MM.1S (cell line): ENCODE results near the gene LRWD1.

Experiments
- DNase-seq: peaks from one replicate; pipeline ENCODE4 v3.0.0-alpha.2; 2015
- H2AFZ ChIP-seq: fragments of 300-600 bp; sonication (generic); 2 replicates; pipeline ENCODE4 v1.6.0; 2016; ENCODE audit warnings: antibody characterized with exemption, low read length
- H3F3A ChIP-seq: fragments of 300-600 bp; sonication (generic); 2 replicates; pipeline ENCODE4 v1.6.1; 2016; ENCODE audit warnings: mild to moderate bottlenecking, antibody characterized with exemption, low read length, moderate library complexity, mixed read lengths; ENCODE audit not compliant: insufficient read depth
- H3K27ac ChIP-seq: fragments of 300-600 bp; sonication (generic); 2 replicates; pipeline ENCODE4 v1.5.1; 2016; ENCODE audit warnings: mild to moderate bottlenecking, low read length
- H3K27me3 ChIP-seq: fragments of 300-600 bp; sonication (generic); replicated peaks from 2 replicates; pipeline ENCODE4 v1.6.0; 2016; ENCODE audit warnings: low read length; ENCODE audit not compliant: insufficient read depth
- H3K36me3 ChIP-seq: fragments of 300-600 bp; sonication (generic); replicated peaks from 2 replicates; pipeline ENCODE4 v1.6.1; 2016; ENCODE audit warnings: mild to moderate bottlenecking, low read length, mixed read lengths; ENCODE audit not compliant: insufficient read depth
- H3K4me1 ChIP-seq: fragments of 300-600 bp; sonication (generic); 2 replicates; pipeline ENCODE4 v1.6.1; 2016; ENCODE audit warnings: low read length, mixed read lengths
- H3K4me2 ChIP-seq: fragments of 300-600 bp; sonication (generic); 2 replicates; pipeline ENCODE4 v1.6.0; 2016; ENCODE audit warnings: low read depth, low read length
- H3K4me3 ChIP-seq: fragments of 300-600 bp; sonication (generic); 2 replicates; pipeline ENCODE4 v1.5.1; 2016; ENCODE audit warnings: low read length, mixed read lengths
- H3K79me2 ChIP-seq: fragments of 300-600 bp; sonication (generic); 2 replicates; pipeline ENCODE4 v1.6.1; 2016; ENCODE audit warnings: mixed run types, low read length, mixed read lengths
- H3K9ac ChIP-seq: fragments of 300-600 bp; sonication (generic); 2 replicates; pipeline ENCODE4 v1.6.1; 2016; ENCODE audit warnings: low read length, mixed read lengths
- H3K9me2 ChIP-seq: fragments of 300-600 bp; sonication (generic); replicated peaks from 2 replicates; pipeline ENCODE4 v1.6.1; 2016; ENCODE audit warnings: mild to moderate bottlenecking, low read length, mixed read lengths; ENCODE audit not compliant: insufficient read depth
- H3K9me3 ChIP-seq: fragments of 300-600 bp; sonication (generic); replicated peaks from 2 replicates; pipeline ENCODE4 v1.6.1; 2016; ENCODE audit warnings: mild to moderate bottlenecking, low read length, mixed read lengths; ENCODE audit not compliant: insufficient read depth
- H4K20me1 ChIP-seq: fragments of 300-600 bp; sonication (generic); 2 replicates; pipeline ENCODE4 v1.6.1; 2016; ENCODE audit warnings: mild to moderate bottlenecking, low read length, moderate library complexity, mixed read lengths; ENCODE audit not compliant: insufficient read depth
- EZH2 ChIP-seq: fragments of 300-600 bp; sonication (generic); optimal IDR thresholded peaks from 2 replicates; pipeline ENCODE3; 2017; ENCODE audit warnings: low read depth, mild to moderate bottlenecking, antibody characterized with exemption, low read length, mixed read lengths
- EZH2phosphoT487 ChIP-seq: fragments of 300-600 bp; sonication (generic); IDR thresholded peaks from 2 replicates; pipeline ENCODE4 v1.6.1; 2018; ENCODE audit warnings: antibody characterized with exemption, low read length
- TF ChIP-seq, protein P1 (sequence below): fragments of 300-600 bp; sonication (generic); IDR thresholded peaks from 2 replicates; pipeline ENCODE4 v1.5.1; 2016; ENCODE audit warnings: antibody characterized with exemption, low read length, mixed read lengths

LRWD1 gene

DNA sequence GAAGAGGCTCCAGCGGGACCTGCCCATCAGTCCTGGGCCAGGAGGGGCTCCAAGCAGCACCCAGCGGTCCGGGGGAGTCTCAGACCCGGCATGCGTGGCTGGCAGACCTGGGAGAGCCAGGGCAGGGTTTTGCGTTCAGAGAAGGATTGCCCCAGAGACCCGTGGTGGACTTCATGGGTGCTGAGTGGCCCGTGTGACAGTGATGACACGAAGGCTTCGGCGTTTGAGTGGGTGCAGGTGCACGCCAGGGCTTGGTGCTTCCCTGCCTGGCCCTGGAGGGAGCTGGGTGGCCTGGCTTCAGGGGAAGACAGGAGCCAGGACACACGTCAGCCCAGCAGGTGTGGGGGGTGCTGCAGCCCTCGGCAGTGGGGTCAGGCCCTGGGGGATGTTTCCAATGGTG lies 17.5 kb upstream of the LRWD1 start:
- no peak overlapping the region for H2AFZ ChIP-seq
- H3F3A ChIP-seq: peaks cover 49% of the 10 kb centered on the region
- no peaks in the 10 kb centered on the region for H3K9me3 ChIP-seq
- DNase-seq: no peak
- H3K4me2 ChIP-seq: no peak overlapping the region
- H3K27ac ChIP-seq: no peak overlapping the region
- peaks cover 49% of the 10 kb centered on the region for H3K79me2 ChIP-seq
- H4K20me1 ChIP-seq: no peaks in the 10 kb centered on the region
- no peaks in the 10 kb centered on the region; the same call in 1 of the 2 replicates for H3K36me3 ChIP-seq
- no peak for TF ChIP-seq EZH2phosphoT487
- TF ChIP-seq EZH2: no peak
- peaks cover 48% of the 10 kb centered on the region for H3K4me1 ChIP-seq
- no peaks in the 10 kb centered on the region for H3K9me2 ChIP-seq
- no peaks in the 10 kb centered on the region for H3K27me3 ChIP-seq
- no peak overlapping the region for H3K9ac ChIP-seq
- H3K4me3 ChIP-seq: no peak overlapping the region

DNA sequence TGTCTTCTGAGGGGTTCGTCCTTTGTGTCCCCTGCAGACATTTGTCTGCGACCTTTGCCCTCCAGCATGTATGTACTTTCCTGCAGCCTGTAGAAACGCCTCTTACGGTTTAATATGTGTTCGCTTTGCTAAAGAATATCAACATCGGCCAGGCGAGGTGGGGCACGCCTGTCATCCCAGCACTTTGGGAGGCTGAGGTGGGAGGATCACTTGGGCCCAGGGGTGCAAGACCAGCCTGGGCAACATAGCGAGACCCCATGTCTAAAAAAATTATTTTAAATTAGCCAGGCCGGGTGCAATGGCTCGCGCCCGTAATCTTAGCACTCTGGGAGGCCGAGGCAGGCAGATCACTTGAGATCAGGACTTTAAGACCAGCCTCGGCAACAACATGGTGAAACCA lies 15.6 kb upstream of the LRWD1 start:
- no peaks in the 10 kb centered on the region for H3K9me3 ChIP-seq
- H3K9me2 ChIP-seq: no peaks in the 10 kb centered on the region
- peaks cover 41% of the 10 kb centered on the region for H3K79me2 ChIP-seq
- no peaks in the 10 kb centered on the region for H4K20me1 ChIP-seq
- peaks cover 35% of the 10 kb centered on the region for H3K4me1 ChIP-seq
- no peak overlapping the region for H3K4me2 ChIP-seq
- DNase-seq: no peak
- H3K27me3 ChIP-seq: no peaks in the 10 kb centered on the region
- no peaks in the 10 kb centered on the region; the same call in 1 of the 2 replicates for H3K36me3 ChIP-seq
- H2AFZ ChIP-seq: no peak overlapping the region
- no peak overlapping the region for H3K27ac ChIP-seq
- H3K9ac ChIP-seq: no peak overlapping the region
- H3K4me3 ChIP-seq: no peak overlapping the region
- TF ChIP-seq EZH2phosphoT487 (no peak), EZH2 (no peak)
- TF ChIP-seq, protein P1, sequence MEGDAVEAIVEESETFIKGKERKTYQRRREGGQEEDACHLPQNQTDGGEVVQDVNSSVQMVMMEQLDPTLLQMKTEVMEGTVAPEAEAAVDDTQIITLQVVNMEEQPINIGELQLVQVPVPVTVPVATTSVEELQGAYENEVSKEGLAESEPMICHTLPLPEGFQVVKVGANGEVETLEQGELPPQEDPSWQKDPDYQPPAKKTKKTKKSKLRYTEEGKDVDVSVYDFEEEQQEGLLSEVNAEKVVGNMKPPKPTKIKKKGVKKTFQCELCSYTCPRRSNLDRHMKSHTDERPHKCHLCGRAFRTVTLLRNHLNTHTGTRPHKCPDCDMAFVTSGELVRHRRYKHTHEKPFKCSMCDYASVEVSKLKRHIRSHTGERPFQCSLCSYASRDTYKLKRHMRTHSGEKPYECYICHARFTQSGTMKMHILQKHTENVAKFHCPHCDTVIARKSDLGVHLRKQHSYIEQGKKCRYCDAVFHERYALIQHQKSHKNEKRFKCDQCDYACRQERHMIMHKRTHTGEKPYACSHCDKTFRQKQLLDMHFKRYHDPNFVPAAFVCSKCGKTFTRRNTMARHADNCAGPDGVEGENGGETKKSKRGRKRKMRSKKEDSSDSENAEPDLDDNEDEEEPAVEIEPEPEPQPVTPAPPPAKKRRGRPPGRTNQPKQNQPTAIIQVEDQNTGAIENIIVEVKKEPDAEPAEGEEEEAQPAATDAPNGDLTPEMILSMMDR: no peak
- peaks cover 36% of the 10 kb centered on the region for H3F3A ChIP-seq

DNA sequence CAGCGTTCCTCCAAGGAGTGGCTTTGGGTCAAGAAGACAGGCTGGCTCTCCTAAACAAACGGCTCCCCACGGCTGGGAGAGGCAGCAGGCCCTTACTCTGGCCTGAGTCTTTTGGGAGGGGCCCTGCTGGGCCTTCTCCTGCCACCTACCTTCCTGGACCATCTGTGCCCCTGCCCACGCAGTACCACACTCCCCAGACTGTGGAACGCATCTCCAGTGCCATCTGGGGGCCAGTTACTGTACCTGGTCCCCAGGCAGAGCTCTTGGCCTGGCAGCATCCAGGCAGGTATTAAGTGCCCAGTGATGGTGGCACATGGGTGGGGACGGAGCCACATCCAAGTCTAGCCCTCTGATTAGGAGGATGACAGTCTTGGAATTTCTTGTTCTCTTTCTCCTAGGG lies 14.5 kb upstream of the LRWD1 start:
- Histone ChIP-seq H3K4me3 (no peak overlapping the region), H3K79me2 (peaks cover 41% of the 10 kb centered on the region), H3K4me2 (no peak overlapping the region), H3K9me2 (no peaks in the 10 kb centered on the region), H3K9ac (0 out of 2 replicates have a peak overlapping the region, but pooled peaks have one; percentile 2), H3K27ac (peak overlapping the region; percentile 85), H4K20me1 (no peaks in the 10 kb centered on the region), H3K4me1 (peaks cover 30% of the 10 kb centered on the region), H3K36me3 (no peaks in the 10 kb centered on the region; the same call in 1 of the 2 replicates), H2AFZ (no peak overlapping the region), H3K27me3 (no peaks in the 10 kb centered on the region), H3F3A (peaks cover 25% of the 10 kb centered on the region), H3K9me3 (no peaks in the 10 kb centered on the region)
- no peak for TF ChIP-seq EZH2phosphoT487
- TF ChIP-seq, protein P1: peak; percentile 62
- peak; percentile 68 for DNase-seq

DNA sequence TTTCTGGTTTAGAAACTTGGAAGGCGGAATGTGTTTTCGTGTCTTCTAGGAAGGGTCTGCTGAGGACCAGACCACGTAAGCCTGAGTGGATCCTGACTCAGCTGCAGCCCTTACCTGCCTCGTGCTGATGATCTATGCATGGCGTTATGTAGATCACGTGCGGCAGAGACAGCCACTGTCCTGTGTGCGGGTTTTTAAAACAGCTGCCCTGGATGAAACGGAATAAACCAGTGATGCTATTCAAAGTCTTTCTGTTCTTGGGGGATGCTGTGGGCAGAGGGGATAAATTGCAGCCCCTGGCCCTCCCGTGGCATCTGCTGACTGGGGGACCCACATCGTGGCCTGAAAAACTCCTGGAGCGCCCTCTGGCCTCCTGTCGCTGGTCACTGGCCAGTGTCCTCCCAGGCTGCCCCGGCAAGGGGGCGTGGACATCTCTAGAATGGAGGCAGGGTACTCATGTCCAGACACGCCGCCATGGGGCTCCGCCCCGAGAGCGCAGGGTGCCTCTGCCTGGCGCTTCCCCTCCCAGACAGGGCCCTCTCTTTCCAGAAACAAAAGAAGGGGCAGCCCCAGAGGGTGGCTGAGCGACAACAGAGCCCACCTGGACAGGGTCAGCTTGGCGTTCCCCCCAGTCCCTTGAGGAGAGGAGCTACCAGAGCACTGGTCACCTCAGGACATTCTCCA lies 13.3 kb upstream of the LRWD1 start:
- Histone ChIP-seq H4K20me1 (no peaks in the 10 kb centered on the region), H3K27ac (peak overlapping the region; percentile 85), H3K9ac (peak overlapping the region; percentile 56), H3K9me2 (no peaks in the 10 kb centered on the region), H3K4me3 (no peak overlapping the region), H3K79me2 (peaks cover 29% of the 10 kb centered on the region), H3K27me3 (no peaks in the 10 kb centered on the region), H3F3A (peaks cover 19% of the 10 kb centered on the region), H2AFZ (no peak overlapping the region), H3K4me2 (peak overlapping the region; percentile 22; the same call in 1 of the 2 replicates), H3K9me3 (no peaks in the 10 kb centered on the region), H3K4me1 (peaks cover 17% of the 10 kb centered on the region), H3K36me3 (no peaks in the 10 kb centered on the region; the same call in 1 of the 2 replicates)
- TF ChIP-seq, protein P1: no peak
- TF ChIP-seq EZH2 (no peak), EZH2phosphoT487 (no peak)
- peak; percentile 67 for DNase-seq
